Endothelial cell of umbilical vein (primary cell): ENCODE data around the gene SCN2B. TPM values are rescaled to one million over a fixed set of nuclear protein-coding genes. Genes with fewer than 3 reads are reported as not detected.

Experiments
- BruUV-seq: library from RNA; stranded (reverse); fragments of 400-500 nt; replicated peaks from 2 replicates; lab custom pipeline; 2021; lab: Mats Ljungman, UMichigan
- CTCF ChIA-PET: fragments of 300-600, 350-600 bp; sonication (Branson Sonifier 250); formaldehyde crosslinking; loops from one replicate; lab custom pipeline; 2021; ENCODE audit warnings: antibody characterized with exemption, inconsistent platforms; lab: Charles Lee
- POLR2A ChIA-PET: fragments of 300-600, 350-600 bp; sonication (Branson Sonifier 250); formaldehyde crosslinking; loops from one replicate; lab custom pipeline; 2021; ENCODE audit warnings: antibody characterized with exemption, inconsistent platforms; lab: Charles Lee
- DNase-seq: peaks from one replicate; pipeline ENCODE4 v3.0.0-alpha.2; 2011; ENCODE audit warnings: low read depth, low spot score
- FAIRE-seq: peaks from 2 replicates; lab custom pipeline; 2011; peaks lifted over from hg19 to GRCh38; lab: Jason Lieb, UNC
- H2AFZ ChIP-seq: 2 replicates; pipeline ENCODE4 v1.6.0; 2012; ENCODE audit warnings: low read depth, low read length, control low read depth, inconsistent platforms
- H3K27ac ChIP-seq: 2 replicates; pipeline ENCODE4 v1.5.1; 2011; ENCODE audit warnings: low read depth, mild to moderate bottlenecking, control low read depth, low read length, moderate library complexity; ENCODE audit not compliant: insufficient read depth
- H3K27me3 ChIP-seq, 2 experiments: 2 replicates each; pipeline versions ENCODE4 v1.6.0 to v1.6.1; 2011; ENCODE audit warnings: low read length in 2 of 2, mixed read lengths in 1 of 2; ENCODE audit not compliant: control insufficient read depth in 2 of 2, insufficient read depth in 2 of 2
- H3K36me3 ChIP-seq, 2 experiments: 2 replicates in 1 of 2; 3 replicates in 1 of 2; pipeline ENCODE4 v1.5.1; 2011; ENCODE audit warnings: low read length in 2 of 2, mild to moderate bottlenecking in 1 of 2, moderate library complexity in 1 of 2; ENCODE audit not compliant: control insufficient read depth in 2 of 2, insufficient read depth in 2 of 2; ENCODE audit errors: extremely low read depth in 1 of 2
- H3K4me1 ChIP-seq: 3 replicates; pipeline ENCODE4 v1.5.1; 2011; ENCODE audit warnings: mild to moderate bottlenecking, low read length; ENCODE audit not compliant: control insufficient read depth, insufficient read depth; ENCODE audit errors: extremely low read depth
- H3K4me2 ChIP-seq: 2 replicates; pipeline ENCODE4 v1.6.1; 2011; ENCODE audit warnings: low read length, control low read depth, mixed read lengths; ENCODE audit not compliant: insufficient read depth
- H3K4me3 ChIP-seq, 3 experiments: fragments of 200-600 bp in 1 of 3; sonication (generic), shearing (Covaris generic) in 1 of 3; replicated peaks in 1 of 3; 2 replicates each; pipeline ENCODE4 v1.5.1; 2011 to 2016; ENCODE audit warnings: control low read depth in 3 of 3, low read length in 3 of 3, mild to moderate bottlenecking in 2 of 3, inconsistent platforms in 1 of 3, low read depth in 1 of 3, moderate library complexity in 1 of 3; ENCODE audit not compliant: insufficient read depth in 1 of 3
- H3K79me2 ChIP-seq: 2 replicates; pipeline ENCODE4 v1.6.0; 2012; ENCODE audit warnings: low read length, inconsistent platforms; ENCODE audit not compliant: control insufficient read depth, insufficient read depth
- H3K9ac ChIP-seq: replicated peaks from 2 replicates; pipeline ENCODE3; 2011; ENCODE audit warnings: low read length, control low read depth; ENCODE audit not compliant: insufficient read depth; ENCODE audit errors: extremely low read depth
- H3K9me1 ChIP-seq: replicated peaks from 3 replicates; pipeline ENCODE4 v1.6.0; 2011; ENCODE audit warnings: mild to moderate bottlenecking, low read length; ENCODE audit not compliant: control insufficient read depth, insufficient read depth; ENCODE audit errors: extremely low read depth
- H3K9me3 ChIP-seq: replicated peaks from 2 replicates; pipeline ENCODE4 v1.5.1; 2012; ENCODE audit warnings: low read length, inconsistent platforms; ENCODE audit not compliant: control insufficient read depth, insufficient read depth
- H4K20me1 ChIP-seq: replicated peaks from 2 replicates; pipeline ENCODE3; 2011; ENCODE audit warnings: mild to moderate bottlenecking, low read length; ENCODE audit not compliant: control insufficient read depth, insufficient read depth; ENCODE audit errors: extremely low read depth
- EZH2 ChIP-seq: IDR thresholded peaks from 2 replicates; pipeline ENCODE4 v1.6.1; 2012; ENCODE audit warnings: borderline replicate concordance, low read depth, mild to moderate bottlenecking, moderate library complexity, low read length, inconsistent platforms; ENCODE audit not compliant: severe bottlenecking
- FOS ChIP-seq: IDR thresholded peaks from 2 replicates; pipeline ENCODE4 v1.6.1; 2011; ENCODE audit warnings: mild to moderate bottlenecking, low read length, moderate library complexity, borderline replicate concordance; ENCODE audit not compliant: insufficient read depth
- GATA2 ChIP-seq: IDR thresholded peaks from 2 replicates; pipeline ENCODE4 v1.7.0; 2011; ENCODE audit warnings: low read depth, mild to moderate bottlenecking, moderate library complexity, mixed read lengths, low read length; ENCODE audit not compliant: insufficient read length, insufficient read depth
- JUN ChIP-seq: IDR thresholded peaks from 2 replicates; pipeline ENCODE4 v1.6.1; 2011; ENCODE audit warnings: borderline replicate concordance, low read depth; ENCODE audit not compliant: insufficient read length, insufficient read depth
- MYC ChIP-seq: IDR thresholded peaks from one replicate; pipeline ENCODE4 v1.6.1; 2011; ENCODE audit warnings: mild to moderate bottlenecking, low read depth, low read length
- POLR2A ChIP-seq: IDR thresholded peaks from 2 replicates; pipeline ENCODE4 v1.6.1; 2012; ENCODE audit warnings: low read depth, mild to moderate bottlenecking, control low read depth, low read length
- POLR2AphosphoS5 ChIP-seq: IDR thresholded peaks from 2 replicates; pipeline ENCODE4 v1.6.1; 2012; ENCODE audit warnings: low read depth, mild to moderate bottlenecking, control low read depth, low read length, moderate library complexity; ENCODE audit not compliant: insufficient read depth
- dilution Hi-C: fragments of 300-500 bp; cut with MboI; formaldehyde crosslinking; loops from one replicate; pipeline ENCODE4 v1.15.0; 2019; ENCODE audit warnings: low sequenced_read_pairs; ENCODE audit not compliant: extremely low pct_ligation_motif_present
- intact Hi-C: fragments of 100-400 bp; cut with micrococcal nuclease; formaldehyde crosslinking; loops from one replicate; pipeline ENCODE4 v1.10.0; 2022
- polyA plus RNA-seq, 4 experiments: library from polyadenylated mRNA; depleted of rRNA in 3 of 4; stranded (reverse) in 3 of 4; unstranded in 1 of 4; fragments of >200 nt; gene quantifications; 2 replicates each; pipeline versions ENCODE4 v1.2.1 to v1.2.3, GENCODE V29; 2011 to 2012; ENCODE audit warnings: missing spikeins in 1 of 4
- total RNA-seq: library from RNA; stranded (reverse); gene quantifications from 2 replicates; pipeline ENCODE4 v1.2.3, GENCODE V29; 2021
- TF ChIP-seq, protein P1 (sequence below): IDR thresholded peaks from 2 replicates; pipeline ENCODE4 v1.6.1; 2011; ENCODE audit not compliant: insufficient read depth, insufficient read length
- TF ChIP-seq, protein P2 (sequence below), 2 donors: IDR thresholded peaks; 1 replicate in 1 of 2; 2 replicates in 1 of 2; pipeline ENCODE4 v1.5.1; 2011; ENCODE audit warnings: low read length in 2 of 2, mild to moderate bottlenecking in 2 of 2, moderate library complexity in 2 of 2, control low read depth in 1 of 2, inconsistent platforms in 1 of 2, low read depth in 1 of 2; ENCODE audit not compliant: insufficient read depth in 1 of 2; ENCODE audit errors: extremely low read depth in 1 of 2

SCN2B gene
- total and polyA plus RNA-seq, 2 donors (not counting 3 experiments of a cell fraction or from before 2014, with no cell fraction given) = not detected

DNA sequence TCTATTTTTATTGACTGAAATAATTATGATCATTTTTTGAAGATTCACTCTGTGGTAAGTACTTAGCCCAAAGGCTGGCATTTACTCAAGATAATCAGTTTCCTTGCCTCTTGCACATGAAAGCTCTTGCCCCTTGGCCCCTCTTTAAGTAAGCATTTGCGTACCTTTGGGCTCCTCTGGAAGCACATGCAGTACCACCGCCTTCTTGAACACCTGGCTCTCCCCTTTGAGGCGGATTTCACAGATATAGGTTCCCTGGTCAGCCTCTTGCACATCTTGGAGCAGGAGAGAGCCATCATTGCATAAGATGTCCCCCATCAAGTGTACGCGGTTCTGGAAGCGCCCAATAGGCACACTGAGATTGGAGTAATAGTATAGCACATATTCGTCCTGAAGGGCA lies 33.9 kb upstream of the SCN2B start:
- no TSS peak for BruUV-seq
- POLR2A ChIA-PET = interaction anchor here (0.6 kb wide), 1 partner anchor 9 kb away, joined by 3 read pairs; no protein-coding TSS in a partner anchor
- Histone ChIP-seq H3K9me3 (no peaks in the 10 kb centered on the region), H3K4me1 (peaks cover 15% of the 10 kb centered on the region), H3K4me3 (no peak overlapping the region), H3K9me1 (no peaks in the 10 kb centered on the region), H3K36me3 (no peaks in the 10 kb centered on the region), H4K20me1 (no peaks in the 10 kb centered on the region), H3K27me3 (peaks cover 25 to 27% of the 10 kb centered on the region in 2 experiments), H3K4me2 (no peak overlapping the region), H2AFZ (no peak overlapping the region), H3K79me2 (no peaks in the 10 kb centered on the region), H3K27ac (no peak overlapping the region), H3K9ac (no peak overlapping the region)
- FAIRE-seq (no peak), DNase-seq (no peak)
- CTCF ChIA-PET = interaction anchor here (4.8 kb wide), 1 partner anchor 12 kb away, joined by 37 read pairs; no protein-coding TSS in a partner anchor
- dilution Hi-C loops (no loop called here), intact Hi-C loops (no loop called here)
- TF ChIP-seq MYC = no peak
- TF ChIP-seq EZH2 = no peak
- TF ChIP-seq, protein P1, sequence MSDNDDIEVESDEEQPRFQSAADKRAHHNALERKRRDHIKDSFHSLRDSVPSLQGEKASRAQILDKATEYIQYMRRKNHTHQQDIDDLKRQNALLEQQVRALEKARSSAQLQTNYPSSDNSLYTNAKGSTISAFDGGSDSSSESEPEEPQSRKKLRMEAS = no peak
- no peak for TF ChIP-seq GATA2
- no peak for TF ChIP-seq FOS
- no peak for TF ChIP-seq JUN
- TF ChIP-seq, protein P2, sequence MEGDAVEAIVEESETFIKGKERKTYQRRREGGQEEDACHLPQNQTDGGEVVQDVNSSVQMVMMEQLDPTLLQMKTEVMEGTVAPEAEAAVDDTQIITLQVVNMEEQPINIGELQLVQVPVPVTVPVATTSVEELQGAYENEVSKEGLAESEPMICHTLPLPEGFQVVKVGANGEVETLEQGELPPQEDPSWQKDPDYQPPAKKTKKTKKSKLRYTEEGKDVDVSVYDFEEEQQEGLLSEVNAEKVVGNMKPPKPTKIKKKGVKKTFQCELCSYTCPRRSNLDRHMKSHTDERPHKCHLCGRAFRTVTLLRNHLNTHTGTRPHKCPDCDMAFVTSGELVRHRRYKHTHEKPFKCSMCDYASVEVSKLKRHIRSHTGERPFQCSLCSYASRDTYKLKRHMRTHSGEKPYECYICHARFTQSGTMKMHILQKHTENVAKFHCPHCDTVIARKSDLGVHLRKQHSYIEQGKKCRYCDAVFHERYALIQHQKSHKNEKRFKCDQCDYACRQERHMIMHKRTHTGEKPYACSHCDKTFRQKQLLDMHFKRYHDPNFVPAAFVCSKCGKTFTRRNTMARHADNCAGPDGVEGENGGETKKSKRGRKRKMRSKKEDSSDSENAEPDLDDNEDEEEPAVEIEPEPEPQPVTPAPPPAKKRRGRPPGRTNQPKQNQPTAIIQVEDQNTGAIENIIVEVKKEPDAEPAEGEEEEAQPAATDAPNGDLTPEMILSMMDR (IDR thresholded peaks at IDR 0.05; ENCODE audit: extremely low read depth in 1 of 2, insufficient read depth in 1 of 2, low read depth in 1 of 2, low read length in 2 of 2) = no peak
- no peak for TF ChIP-seq POLR2A
- no peak for TF ChIP-seq POLR2AphosphoS5
